AG10803 (cell line): Measurements from ENCODE around the gene DAPK2.
A peak's percentile ranks its signal among the peaks of the same experiment; 100 is the strongest.

Source experiments
- DNase-seq: peaks from one replicate; pipeline ENCODE4 v3.0.0; 2010; ENCODE audit warnings: low read depth
- H3K4me3 ChIP-seq: 2 replicates; pipeline ENCODE4 v1.5.1; 2011; ENCODE audit warnings: mild to moderate bottlenecking, low read length, control low read depth
- CTCF ChIP-seq: conservative IDR thresholded peaks from 2 replicates; pipeline ENCODE4 v1.5.1; 2011; ENCODE audit warnings: mild to moderate bottlenecking, low read length, control low read depth, inconsistent platforms

DAPK2 gene

GRCh38 chr15:63912061-63912615, 134.1 kb downstream of the DAPK2 start:
- DNase-seq: no peak
- TF ChIP-seq CTCF: no peak
- no peak overlapping the region for H3K4me3 ChIP-seq

- DNase-seq: no peak
Observed at GRCh38 chr15:63911160-63911559, 135.1 kb downstream of the DAPK2 start.

GRCh38 chr15:63909819-63910437, 136.4 kb downstream of the DAPK2 start:
- peak; percentile 78 for DNase-seq
- no peak overlapping the region for H3K4me3 ChIP-seq
- no peak for TF ChIP-seq CTCF

More at GRCh38 chr15:63911160-63911559, 135.1 kb downstream of the DAPK2 start:
- no peak overlapping the region for H3K4me3 ChIP-seq
- TF ChIP-seq CTCF: no peak

GRCh38 chr15:63908991-63909390, 137.3 kb downstream of the DAPK2 start:
- H3K4me3 ChIP-seq: no peak overlapping the region
- no peak for TF ChIP-seq CTCF
- peak; percentile 29 for DNase-seq

GRCh38 chr15:63908281-63908680, 138.0 kb downstream of the DAPK2 start:
- H3K4me3 ChIP-seq: no peak overlapping the region
- no peak for DNase-seq
- TF ChIP-seq CTCF: no peak

- TF ChIP-seq CTCF: no peak
- no peak for DNase-seq
- no peak overlapping the region for H3K4me3 ChIP-seq
Observed at GRCh38 chr15:63907521-63907920, 138.8 kb downstream of the DAPK2 start.

- DNase-seq: no peak
- TF ChIP-seq CTCF: no peak
- H3K4me3 ChIP-seq: no peak overlapping the region
Observed at GRCh38 chr15:63906266-63906584, 140.1 kb downstream of the DAPK2 start.
